ENCODE data around the gene HCLS1. TPM values are rescaled to one million over a fixed set of nuclear protein-coding genes. Genes with fewer than 3 reads are reported as not detected.

The HCLS1 gene
- total and polyA plus RNA-seq, 2 of the 8 experiments (the other 6 are each of a cell fraction or from before 2014, with no cell fraction given) = 0.53 to 1.3 TPM

DNA sequence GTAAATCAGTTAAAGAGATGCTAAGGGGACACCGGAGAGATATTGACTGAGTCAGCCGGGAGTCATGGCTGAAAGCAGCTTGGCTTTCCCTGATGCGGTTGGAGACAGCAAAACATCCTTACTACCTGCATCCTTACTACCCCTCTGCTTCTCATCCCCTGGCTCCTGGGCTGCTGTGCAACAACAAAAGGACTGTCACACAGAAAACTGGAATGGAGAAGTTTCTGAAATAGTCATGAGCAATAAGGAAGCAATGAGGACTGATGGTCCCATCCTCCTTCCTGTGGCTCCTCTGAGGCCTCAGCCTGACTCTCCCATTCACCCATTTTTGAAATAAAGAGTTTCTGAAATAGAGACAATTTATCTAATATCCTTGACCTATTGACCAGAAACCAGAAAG is 1.1 kb downstream of the HCLS1 start:
- WGBS, 2 experiments (ENCODE audit: extremely low coverage in 1 of 2, insufficient coverage in 1 of 2, insufficient read length in 1 of 2, insufficient replicate concordance in 2 of 2, low coverage in 1 of 2, low lambda C conversion rate in 2 of 2, missing lambda C conversion rate in 1 of 2) = 95% methylated on average over 3 of the region's 3 CpGs; no CpG with 5 or more reads in 1 of the 2 experiments
- Histone ChIP-seq H4K8ac (ENCODE audit: extremely low read depth, insufficient read depth, low read length) (no peak overlapping the region), H3K27me3 (replicated peaks in 1 of 4; ENCODE audit: control insufficient read depth in 3 of 4, extremely low read depth in 1 of 4, insufficient read depth in 3 of 4, low read length in 3 of 4) (no peaks in the 10 kb centered on the region), H3K4me1 (replicated peaks in 1 of 4; ENCODE audit: control insufficient read depth in 3 of 4, insufficient read depth in 4 of 4, low read length in 3 of 4) (peaks cover 0 to 10% (median 0%) of the 10 kb centered on the region in 4 experiments; a peak in 2 of 7 replicates), H2BK15ac (ENCODE audit: low read length) (no peak overlapping the region), H3K18ac (ENCODE audit: extremely low read depth, low read length) (no peak overlapping the region), H2BK5ac (ENCODE audit: low read depth, low read length) (no peak overlapping the region), H3K4me2 (ENCODE audit: insufficient read depth in 1 of 2, low read depth in 2 of 2, low read length in 2 of 2) (no peak overlapping the region), H3K56ac (replicated peaks; ENCODE audit: insufficient read length, low read depth, low read length) (no peak overlapping the region), H2AK5ac (ENCODE audit: low read depth, low read length) (no peak overlapping the region), H3K9ac (replicated peaks in 1 of 4; ENCODE audit: extremely low read depth in 1 of 4, low read depth in 3 of 4, low read length in 3 of 4) (no peak overlapping the region), H4K91ac (replicated peaks; ENCODE audit: insufficient read length, low read length) (no peak overlapping the region), H2BK12ac (ENCODE audit: low read depth, low read length) (no peak overlapping the region), H4K20me1 (replicated peaks in 1 of 2; ENCODE audit: control insufficient read depth in 1 of 2, insufficient read depth in 2 of 2, low read length in 2 of 2) (no peaks in the 10 kb centered on the region), H3K79me1 (ENCODE audit: low read depth, low read length) (no peaks in the 10 kb centered on the region), H3K36me3 (ENCODE audit: control insufficient read depth in 2 of 4, insufficient read depth in 4 of 4, low read length in 3 of 4) (peaks cover 0 to 9% (median 7%) of the 10 kb centered on the region in 4 experiments; a peak in 4 of 8 replicates), H3K79me2 (ENCODE audit: control insufficient read depth in 1 of 2, insufficient read depth in 2 of 2, low read length in 2 of 2) (no peaks in the 10 kb centered on the region), H3K23me2 (ENCODE audit: low read depth, low read length) (no peaks in the 10 kb centered on the region), H2BK120ac (replicated peaks; ENCODE audit: low read depth, low read length) (no peak overlapping the region), H3K23ac (ENCODE audit: insufficient read length) (no peak overlapping the region), H3K9me3 (ENCODE audit: insufficient read depth in 2 of 2, low read depth in 1 of 2, low read length in 1 of 2) (no peaks in the 10 kb centered on the region), H3K4ac (replicated peaks; ENCODE audit: insufficient read length, low read depth, low read length) (no peak overlapping the region), H4K5ac (ENCODE audit: insufficient read length, low read depth, low read length) (no peak overlapping the region), H3K4me3 (ENCODE audit: extremely low read depth in 1 of 4, insufficient read depth in 2 of 4, low read depth in 3 of 4, low read length in 4 of 4) (no peak overlapping the region), H3K14ac (ENCODE audit: insufficient read length) (no peak overlapping the region), H2BK20ac (ENCODE audit: low read length) (no peak overlapping the region), H3K27ac (ENCODE audit: low read depth, low read length) (no peak overlapping the region), H2AFZ (ENCODE audit: low read length) (no peak overlapping the region)
- no peak for DNase-seq (ENCODE audit: low read depth in 1 of 2, low spot score in 2 of 2)
- POLR2A ChIA-PET (ENCODE audit: partially characterized antibody) = interaction anchor here (1.6 kb wide), 1 partner anchor 9 kb away, joined by 4 read pairs; no protein-coding TSS in a partner anchor
- CTCF ChIA-PET (ENCODE audit: partially characterized antibody) = interaction anchor here (1.0 kb wide), 1 partner anchor 112 kb away, joined by 3 read pairs; no protein-coding TSS in a partner anchor
- FAIRE-seq = no peak
- TF ChIP-seq KDM4A (IDR thresholded peaks at IDR 0.05; ENCODE audit: low read depth, low read length, severe bottlenecking) (no peak), SIRT6 (IDR thresholded peaks at IDR 0.05; ENCODE audit: low read length) (no peak), RFX5 (IDR thresholded peaks at IDR 0.05; ENCODE audit: borderline replicate concordance, low read depth, low read length) (no peak), SAP30 (IDR thresholded peaks at IDR 0.05; ENCODE audit: insufficient read depth, insufficient replicate concordance, low read length) (no peak), CEBPB (IDR thresholded peaks at IDR 0.05; ENCODE audit: low read depth, low read length) (no peak), ZNF274 (IDR thresholded peaks at IDR 0.05; ENCODE audit: borderline replicate concordance, extremely low read depth, low read length) (no peak), GTF2F1 (IDR thresholded peaks at IDR 0.05; ENCODE audit: borderline replicate concordance, low read depth, low read length) (no peak), EZH2 (IDR thresholded peaks at IDR 0.05; ENCODE audit: low read depth, low read length, severe bottlenecking) (no peak), SIX5 (IDR thresholded peaks at IDR 0.05; ENCODE audit: low read depth, low read length) (no peak), EP300 (IDR thresholded peaks at IDR 0.05; ENCODE audit: borderline replicate concordance in 1 of 2, low read depth in 2 of 2, low read length in 2 of 2) (no peak), SP2 (IDR thresholded peaks at IDR 0.05; ENCODE audit: low read length) (no peak), HDAC6 (IDR thresholded peaks at IDR 0.05; ENCODE audit: low read depth, low read length) (no peak), CBX8 (IDR thresholded peaks at IDR 0.05; ENCODE audit: borderline replicate concordance, low read depth, low read length) (no peak)
- TF ChIP-seq, protein P1, sequence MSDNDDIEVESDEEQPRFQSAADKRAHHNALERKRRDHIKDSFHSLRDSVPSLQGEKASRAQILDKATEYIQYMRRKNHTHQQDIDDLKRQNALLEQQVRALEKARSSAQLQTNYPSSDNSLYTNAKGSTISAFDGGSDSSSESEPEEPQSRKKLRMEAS (IDR thresholded peaks at IDR 0.05) = no peak
